Fibroblast of the conjunctiva (primary cell): ENCODE results near the gene ST6GAL2.

Experiments used
- DNase-seq: peaks from one replicate; pipeline ENCODE4 v3.0.0-alpha.2; 2010; ENCODE audit warnings: low read depth

The ST6GAL2 gene, protein sequence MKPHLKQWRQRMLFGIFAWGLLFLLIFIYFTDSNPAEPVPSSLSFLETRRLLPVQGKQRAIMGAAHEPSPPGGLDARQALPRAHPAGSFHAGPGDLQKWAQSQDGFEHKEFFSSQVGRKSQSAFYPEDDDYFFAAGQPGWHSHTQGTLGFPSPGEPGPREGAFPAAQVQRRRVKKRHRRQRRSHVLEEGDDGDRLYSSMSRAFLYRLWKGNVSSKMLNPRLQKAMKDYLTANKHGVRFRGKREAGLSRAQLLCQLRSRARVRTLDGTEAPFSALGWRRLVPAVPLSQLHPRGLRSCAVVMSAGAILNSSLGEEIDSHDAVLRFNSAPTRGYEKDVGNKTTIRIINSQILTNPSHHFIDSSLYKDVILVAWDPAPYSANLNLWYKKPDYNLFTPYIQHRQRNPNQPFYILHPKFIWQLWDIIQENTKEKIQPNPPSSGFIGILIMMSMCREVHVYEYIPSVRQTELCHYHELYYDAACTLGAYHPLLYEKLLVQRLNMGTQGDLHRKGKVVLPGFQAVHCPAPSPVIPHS

DNA sequence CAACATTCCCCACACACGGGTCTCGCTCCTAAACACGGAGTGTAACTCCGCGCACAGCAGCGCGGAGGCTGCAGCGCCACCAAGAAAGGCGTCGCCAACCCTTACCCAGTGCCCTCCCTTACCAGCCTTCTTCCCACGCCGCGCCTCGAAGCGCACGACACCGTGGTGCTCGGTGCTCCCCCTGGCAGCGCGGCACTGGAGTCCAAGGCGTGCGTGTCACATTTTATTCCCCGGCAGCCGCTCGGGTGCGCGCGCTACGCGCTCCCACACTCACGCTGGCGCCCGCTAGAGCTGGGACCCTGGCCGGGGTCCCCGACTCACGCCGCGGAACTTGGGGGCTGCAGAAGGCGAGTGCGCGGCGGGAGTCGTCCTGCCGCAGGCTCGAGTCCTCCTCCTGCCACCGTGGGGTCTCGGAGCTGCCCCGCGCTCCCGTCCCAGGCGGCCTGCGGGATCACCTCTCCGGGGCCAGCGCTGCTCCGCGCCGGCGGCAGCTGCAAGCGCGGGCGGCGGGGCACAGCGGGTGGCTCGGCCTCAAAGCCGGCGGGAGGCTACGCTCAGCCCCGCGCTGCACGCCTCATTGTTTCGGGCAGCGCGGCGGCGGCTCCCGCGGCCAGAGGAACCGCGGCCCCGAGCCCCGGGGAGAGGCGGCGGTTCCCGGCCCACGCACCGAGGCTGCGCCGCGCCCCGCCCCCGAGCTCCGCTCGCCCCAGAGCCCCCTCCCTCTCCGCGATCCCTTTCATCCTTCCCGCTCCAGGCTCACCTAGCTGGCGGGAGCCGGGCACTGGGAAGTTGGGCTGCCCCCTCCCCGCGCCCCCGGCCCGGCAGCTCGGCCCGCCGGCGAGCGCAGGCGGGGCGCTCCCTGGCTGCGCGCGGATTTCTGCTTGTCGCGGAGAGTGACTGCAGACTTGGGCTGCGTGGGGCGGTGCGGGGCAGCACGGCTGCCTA is at the start of gene ST6GAL2:
Gene ST6GAL2, minus strand, starts transcription at position 197 of the 945 bp plus-strand sequence. CDS start 42,190 bp downstream, outside the sequence.
- no peak for DNase-seq

DNA sequence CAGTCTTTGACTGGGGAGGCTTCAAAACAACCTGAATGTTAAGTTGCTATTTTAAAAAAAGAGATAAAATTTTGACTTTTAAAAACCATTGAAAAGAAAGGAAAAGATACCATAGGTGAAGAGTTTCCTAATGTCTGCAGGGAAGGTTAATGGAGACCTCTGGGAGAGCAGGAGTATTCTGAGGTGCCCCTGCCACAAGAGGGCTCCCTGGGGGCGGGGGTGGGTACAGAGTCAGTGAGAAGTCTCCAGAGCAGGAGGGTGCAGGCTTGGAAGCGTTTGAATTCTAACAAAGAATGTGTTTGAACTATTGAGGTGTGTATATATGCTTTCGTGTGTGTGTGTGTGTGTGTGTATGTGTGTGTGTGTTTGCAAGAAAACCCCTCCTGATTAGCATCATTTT is 46.7 kb upstream of the ST6GAL2 start:
- no peak for DNase-seq

DNA sequence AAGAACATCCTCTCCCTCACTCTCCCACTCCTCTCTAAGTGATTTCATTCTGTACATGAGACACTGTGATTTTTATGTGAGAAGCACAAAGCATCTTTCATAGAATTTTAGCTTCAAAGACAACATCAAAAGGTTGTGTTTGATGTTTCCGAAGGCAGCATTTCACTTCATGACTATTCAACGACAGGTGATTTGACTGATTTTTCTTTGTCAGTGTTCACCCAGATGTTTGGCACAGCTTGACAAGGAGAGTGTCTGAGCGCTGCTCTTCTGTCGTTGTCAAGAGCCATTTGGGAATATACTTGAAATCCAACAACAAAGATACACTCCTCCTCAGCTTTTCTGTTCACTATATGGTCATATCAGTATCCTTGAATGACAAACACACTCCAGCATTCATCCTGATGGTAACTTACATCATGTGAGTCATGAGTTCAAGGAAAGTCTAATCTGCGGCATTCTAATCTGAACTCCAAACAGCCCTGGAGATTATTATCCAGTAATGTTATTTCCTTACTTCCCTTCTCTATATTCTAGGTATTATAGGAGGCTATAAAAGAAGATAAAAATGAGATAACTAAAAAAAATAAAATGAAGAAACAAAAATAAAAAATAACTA is 45.9 kb upstream of the ST6GAL2 start:
- no peak for DNase-seq

DNA sequence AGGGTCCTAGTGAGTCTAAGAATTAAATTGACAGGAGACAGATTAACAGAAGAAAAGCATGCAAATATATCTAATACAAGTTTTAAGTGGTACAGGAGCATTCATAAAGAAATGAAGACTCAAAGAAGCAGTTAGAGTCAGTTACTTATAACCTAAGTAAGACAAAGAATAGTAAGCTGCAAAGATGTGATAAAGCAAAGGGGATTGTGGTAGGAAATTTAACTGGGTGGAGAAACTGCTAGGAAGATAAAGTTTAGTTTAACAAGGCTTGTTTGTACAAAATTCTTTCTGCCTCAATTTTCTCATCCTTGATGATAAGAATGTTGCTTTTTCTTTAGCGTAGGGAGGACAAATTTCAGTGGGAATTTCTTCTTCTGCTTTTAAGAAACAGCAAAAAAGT is 35.5 kb upstream of the ST6GAL2 start:
- no peak for DNase-seq

DNA sequence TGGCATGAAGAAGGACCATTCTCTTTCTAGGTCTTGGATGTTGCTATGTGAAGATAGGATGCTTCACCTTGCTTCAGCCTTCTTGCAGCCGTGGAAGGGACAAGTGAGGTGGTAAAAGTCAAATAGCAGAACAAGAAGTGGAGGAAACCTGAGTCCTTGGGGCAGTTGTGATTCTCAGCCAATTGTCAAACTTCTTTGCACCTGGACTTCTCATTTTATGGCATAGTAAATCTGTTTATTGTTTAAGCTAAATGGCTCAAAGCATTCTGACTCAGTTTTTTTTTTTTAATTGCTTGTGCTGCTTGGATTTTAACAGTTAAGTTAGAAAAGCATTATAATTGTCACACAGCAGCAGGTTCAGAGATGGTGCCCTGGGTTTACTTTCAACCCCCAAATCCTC is 33.0 kb upstream of the ST6GAL2 start:
- DNase-seq = no peak

DNA sequence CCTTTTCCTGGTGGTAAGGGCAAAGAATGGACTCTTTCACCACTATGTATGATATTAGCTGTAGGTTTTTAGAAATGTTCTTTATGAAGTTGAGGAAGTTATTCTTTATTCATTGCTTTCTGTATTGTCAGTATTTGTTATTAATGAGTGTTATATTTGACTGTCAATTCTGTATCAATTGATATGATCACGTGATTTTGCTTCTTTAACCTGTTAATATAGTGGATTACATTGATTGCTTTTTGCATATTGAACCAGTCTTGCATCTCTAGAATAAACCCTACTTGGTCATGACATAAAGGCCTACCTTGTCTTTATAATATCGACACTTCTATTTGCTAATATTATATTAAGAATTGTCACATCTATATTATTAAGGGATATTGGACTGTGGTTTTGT is 18.3 kb upstream of the ST6GAL2 start:
- no peak for DNase-seq

DNA sequence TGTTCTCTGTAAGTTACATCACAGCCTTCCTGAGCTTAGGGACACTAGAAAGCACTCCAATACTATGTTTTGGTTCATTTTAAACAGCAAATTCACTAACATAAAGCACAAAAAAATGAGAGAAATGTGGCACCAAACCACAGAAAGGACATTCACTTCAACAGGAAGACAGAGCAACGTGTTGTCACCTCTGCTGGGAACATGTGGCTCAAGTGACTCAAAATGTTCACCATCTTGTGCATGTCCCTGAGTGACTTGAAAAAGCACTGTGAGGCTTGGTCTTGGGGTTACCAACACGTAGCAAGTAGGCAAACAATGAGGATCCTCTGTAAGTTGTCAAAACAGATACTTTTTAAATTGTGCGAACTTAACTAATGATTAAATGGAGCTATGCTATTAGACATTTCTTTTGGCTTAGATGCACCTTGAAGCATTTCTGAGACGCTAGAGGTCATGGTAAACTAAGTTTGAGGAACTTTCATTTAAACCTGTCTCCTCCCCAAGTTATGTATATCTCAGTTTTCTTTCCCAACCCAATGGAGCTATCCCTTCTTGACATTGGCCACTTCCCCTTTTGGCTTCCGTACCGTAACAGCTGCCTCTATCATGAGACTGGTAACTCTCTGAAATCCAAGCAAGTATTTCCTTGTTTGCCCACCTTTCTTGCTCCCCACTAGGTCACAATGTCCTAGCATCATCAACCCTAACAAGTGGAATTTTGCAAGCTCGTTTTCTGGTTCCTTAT is 14.0 kb upstream of the ST6GAL2 start:
- no peak for DNase-seq

DNA sequence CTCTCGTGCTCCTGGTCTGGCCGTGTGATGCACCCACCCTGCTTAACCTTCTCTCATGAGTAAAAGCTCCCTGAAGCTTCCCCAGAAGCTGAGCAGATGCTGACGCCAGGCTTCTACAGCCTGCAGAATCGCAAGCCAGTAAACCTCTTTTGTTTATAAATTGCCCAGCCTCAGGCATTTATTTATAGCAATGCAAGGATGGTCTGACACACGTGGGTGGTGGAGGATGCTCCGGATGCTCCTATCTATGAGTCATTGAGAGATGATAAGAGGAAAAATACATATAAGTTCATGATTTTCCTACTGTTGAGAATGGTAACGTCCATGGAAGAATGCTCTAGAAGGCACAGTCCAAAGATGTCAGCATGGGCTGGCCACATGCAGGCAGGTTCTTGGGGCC is 8.6 kb upstream of the ST6GAL2 start:
- no peak for DNase-seq

DNA sequence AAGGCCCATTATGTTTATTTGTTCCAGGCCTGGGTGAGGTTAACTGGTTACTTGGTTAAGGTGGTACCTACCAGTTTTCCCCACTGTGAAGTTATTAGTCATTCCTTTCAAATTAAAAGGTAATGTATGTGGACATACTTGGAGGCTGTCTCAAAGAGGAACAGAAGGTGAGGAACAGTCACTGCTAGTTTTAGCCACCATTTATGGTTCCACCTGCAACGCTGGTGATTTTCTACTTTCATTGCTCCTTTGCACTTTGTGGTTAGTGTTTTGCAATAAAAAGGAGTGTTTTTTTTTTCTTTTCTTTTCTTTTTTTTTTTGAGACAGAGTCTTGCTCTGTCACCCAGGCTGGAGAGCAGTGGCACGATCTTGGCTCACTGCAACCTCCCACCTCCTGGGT is 6.1 kb upstream of the ST6GAL2 start:
- no peak for DNase-seq

DNA sequence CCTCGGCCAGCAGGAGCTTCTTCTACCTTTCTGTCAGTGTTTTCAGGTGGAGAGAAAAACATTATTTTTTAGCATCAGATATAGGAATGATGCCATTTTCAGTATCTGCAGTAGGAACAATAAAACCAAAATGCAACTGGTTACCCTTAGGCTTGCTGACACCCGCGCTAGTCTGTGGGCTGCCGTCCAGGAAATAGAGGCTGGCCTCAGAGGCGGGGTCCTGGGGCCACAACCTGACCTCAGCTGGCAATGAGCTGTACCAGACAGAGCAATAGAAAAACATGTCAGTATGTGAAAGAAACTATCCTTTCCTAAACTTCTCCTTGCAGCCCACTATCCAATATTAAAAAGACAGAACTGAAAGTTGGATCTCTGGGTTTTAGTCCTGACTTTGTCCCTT is 4.6 kb upstream of the ST6GAL2 start:
- no peak for DNase-seq

DNA sequence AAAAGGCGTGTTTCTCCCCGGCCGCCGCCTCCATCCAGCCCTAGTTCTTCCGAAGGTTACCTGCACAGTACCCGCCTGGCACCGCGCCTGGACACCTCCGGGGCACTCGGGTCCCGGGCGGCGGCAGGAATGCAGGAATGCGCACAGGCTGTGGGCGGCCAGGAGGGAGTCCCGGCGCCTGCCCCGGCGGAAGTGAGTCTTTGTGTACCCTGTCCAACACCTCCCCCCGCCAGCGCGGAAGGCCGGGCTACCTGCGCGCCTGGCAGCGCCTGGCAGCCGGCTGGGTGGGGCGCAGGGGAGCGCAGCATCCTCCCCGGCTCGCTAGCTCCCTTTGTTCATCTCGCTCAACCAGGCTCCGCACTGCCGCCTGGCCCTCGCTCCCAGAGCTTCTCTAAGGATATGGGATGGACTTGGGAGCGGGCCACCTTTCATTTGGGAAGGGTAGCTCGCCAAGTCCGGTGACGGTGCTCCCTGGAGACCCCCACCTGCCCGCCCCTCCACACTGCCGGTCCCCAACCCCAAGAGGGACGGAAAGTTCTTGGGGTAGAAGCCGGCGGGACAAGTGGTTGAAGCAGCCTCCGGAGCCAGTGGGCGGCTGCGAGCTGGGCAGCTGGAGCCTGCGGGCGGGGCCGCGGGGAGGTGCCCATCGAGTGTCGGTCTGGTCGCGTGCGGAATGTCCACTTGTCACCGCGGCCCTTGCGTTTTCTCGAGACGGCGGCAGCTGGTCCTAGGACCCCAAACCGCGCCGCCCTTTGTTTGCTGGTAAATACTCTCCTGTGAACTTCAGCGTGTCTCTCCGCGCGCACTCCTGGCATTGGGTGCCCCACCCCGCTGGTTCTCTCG is 1.2 kb upstream of the ST6GAL2 start:
- DNase-seq = no peak

DNA sequence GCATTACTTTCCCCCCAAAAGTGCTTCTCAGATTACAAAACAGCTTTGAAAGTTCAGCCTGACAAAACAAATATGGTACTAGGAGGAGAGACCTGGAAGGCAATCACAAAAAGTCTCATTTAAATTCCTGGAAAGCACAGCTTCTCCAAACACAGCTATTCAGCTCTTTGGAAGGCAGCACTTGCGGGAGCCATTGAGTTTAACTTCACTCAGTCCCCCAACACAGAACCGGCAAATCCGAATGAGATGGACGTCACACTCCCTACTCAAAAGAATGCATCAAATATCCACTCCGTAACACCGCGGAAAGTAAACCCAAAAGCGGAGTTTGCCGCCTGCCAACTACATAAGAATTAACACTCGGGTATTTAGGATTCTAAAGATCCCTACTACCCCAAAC is 638 bp downstream of the ST6GAL2 start:
- no peak for DNase-seq

DNA sequence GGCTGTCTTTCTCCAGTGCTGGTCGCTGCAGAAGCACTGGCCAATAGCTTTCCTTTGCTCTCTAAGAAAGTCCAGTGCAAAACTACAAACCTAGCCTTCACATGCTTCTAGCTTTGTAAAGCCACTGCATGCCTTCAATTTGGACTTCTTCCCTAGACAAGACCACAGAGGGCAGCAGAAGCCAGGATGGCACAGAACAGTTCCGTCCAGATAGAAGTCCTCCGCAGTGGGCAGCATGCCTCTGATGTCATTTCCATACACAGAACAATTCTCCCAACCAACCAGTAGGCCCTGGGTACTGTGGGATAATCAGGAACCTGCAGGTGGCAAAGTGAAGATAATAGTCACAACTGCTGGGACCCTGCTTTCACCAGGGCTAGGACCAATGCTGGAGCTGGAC is 3.3 kb downstream of the ST6GAL2 start:
- no peak for DNase-seq

DNA sequence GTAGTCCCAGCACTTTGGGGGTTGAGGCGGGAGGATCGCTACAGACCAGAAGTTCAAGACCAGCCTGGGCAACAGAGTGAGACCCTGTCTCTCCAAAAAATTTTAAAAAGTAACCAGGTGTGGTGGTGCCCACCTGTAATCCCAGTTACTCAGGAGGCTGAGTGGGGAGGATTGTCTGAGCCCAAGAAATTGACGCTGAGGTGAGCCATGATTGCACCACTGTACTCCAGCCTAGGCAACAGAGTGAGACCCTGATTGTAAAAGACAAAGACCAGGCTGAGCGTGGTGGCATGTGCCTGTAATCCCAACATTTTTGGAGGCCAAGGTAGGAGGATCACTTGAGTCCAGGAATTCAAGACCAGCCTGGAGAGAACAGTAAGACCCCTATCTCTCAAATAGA is 7.8 kb downstream of the ST6GAL2 start:
- no peak for DNase-seq

DNA sequence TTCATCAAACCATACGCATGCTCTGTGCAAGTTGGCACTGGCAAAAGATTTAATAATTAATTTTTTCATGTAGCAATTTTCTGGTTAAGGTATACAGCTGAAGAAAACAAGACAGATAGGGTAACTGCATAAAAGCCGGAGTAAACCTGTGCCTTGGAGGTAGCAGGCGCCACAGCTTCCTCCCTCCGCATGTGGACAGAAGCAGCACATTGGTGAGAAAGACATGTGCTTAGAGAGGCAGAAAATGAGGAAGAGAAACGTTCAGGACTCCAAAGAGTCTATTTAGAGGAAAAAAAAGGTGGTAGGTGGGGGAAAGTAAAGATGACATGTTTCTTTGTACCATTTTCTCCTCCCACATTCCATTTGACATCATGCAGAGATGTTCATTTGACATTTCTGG is 9.3 kb downstream of the ST6GAL2 start:
- no peak for DNase-seq

DNA sequence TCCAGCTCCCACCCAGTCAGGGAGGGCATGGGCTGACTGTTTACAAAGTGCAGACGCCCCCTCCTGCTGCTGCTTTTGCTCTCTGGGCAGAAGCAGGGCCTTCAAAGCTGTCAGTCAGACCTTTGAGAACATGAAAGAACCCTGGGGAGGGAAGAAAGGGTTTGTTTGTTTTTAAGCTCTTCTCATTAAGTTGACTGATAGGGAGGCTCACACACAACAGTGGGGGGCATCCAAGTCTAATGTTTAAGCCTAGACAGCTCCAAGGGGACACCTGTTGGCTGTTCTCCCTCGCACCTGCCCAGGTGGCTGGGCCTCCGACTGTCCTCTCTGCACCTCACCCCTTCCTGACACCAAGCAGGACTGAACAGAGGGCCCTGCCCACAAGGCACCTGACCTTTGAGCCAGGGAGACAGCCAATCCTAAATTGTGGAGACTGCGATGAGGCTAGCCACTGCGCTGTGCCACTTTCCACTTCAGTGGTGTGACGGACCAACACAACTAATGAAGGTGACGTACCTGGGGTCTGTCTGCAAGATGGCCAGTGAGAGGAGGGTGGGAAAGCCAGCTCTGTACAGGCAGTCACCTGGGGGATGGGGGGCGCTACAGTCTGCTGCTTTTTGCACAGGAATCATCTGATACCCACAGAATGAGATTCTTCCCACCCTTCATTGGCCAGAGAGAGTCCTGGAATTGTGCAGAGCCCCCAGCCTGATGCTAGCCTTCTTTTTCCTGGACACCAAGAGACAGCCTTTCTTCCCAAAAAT is 16.3 kb downstream of the ST6GAL2 start:
- DNase-seq = no peak

DNA sequence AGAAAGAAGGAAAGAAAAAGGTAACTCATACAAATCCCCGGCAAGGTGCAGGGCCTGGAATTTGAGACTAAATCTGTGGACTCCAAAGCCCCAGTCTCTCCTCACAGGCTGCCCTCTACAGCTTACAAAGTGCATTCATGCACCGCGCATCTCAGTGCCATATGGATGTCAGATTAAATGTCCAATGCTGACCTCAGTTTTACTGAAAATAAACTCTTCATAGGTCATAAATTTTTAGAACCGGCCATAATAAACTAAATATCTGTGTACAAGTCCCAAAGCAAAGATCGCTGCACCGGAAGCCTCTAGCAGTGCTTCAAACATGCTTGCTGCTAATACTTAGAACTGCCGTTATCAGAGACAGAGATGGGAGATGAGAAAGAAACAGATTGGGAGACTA is 17.7 kb downstream of the ST6GAL2 start:
- DNase-seq = no peak

DNA sequence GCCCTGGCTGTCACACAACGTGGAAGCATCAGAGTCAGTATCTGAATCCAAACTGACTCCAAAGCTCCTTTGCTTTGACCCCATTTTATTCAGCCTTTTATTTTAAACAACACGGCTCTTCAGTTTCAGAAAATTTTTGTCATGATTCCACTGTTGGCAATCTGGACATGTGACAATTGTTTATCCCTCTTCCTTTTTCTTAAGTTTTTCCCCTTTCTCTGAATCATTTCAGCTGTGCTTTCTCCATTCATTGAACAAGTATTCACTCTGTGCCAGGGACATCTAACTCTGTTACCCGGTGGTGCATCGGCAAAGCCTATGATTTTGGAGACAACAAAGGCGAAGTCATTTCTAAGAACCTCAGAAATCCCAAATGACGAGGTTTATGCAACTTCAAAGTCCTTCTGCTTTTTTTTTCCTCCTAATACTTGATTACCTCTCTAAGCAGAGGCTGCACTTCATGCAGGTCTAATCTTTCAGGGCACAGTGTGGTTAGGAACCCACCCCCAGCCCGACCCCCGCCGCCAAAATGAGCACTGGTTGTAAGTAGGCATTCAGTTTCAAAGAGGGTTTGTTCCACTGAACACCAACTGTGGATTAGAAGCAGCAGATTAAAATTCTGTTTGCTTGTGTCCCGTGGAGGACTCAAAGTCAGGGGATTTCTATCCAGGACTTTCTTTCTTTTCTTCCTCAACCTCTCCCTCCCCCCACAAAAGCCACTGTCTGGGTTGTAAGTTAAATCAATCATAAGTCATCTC is 18.6 kb downstream of the ST6GAL2 start:
- DNase-seq = no peak

DNA sequence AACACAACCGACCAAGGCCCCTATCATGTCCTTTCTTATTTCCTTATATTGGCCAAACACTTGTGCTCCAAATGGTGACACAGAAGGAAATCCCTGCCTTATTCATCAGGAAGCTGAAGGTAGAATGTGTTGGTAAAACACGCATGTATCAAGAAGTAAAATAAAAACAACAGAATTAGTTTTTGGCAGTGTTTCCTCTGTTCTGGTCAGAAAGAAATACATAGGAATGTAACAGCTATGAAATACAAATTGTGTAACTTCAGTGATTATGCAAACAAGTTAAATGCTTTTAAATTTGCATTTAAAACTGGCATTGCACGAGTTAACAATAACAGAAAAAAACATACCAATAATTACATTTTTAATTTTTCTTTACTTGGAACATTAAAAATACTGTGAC is 19.3 kb downstream of the ST6GAL2 start:
- DNase-seq = no peak
